ENCODE results near the gene POLE.
A peak's percentile ranks its signal among the peaks of the same experiment; 100 is the strongest.

Gene POLE

DNA sequence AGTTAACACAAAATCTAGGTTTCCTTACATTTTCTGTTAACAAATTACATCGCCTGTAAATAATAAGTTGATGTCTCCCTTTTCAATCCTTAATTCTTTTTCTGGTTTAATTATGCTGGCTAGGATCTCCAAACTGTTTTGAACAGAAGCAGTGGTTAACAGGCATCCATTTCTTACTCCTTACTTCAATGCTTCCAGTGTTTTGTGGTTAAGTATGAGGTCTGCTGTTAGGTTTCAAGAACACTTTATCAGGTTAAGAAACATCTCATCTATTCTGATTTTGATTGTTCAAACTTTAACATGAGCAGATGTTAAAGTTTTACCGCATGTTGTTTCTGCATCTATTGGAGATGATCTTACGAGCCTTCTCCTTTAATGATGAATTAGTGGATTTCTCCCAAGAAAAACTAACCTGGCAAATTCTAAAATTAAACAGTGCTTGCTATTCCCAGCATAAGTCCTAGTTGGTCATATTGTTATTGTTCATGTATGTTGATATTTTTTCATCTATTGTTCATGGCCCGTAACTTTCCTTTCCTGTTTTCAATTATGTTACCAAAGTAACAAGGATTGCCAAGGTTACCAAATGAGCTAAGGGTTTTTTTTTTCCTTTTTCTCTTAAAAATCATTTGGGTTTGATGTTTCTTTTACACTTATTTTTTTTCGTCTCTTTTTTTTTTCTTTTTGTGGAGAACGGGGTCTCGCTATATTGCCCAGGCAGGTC is 33.4 kb downstream of the POLE start:
- no peak overlapping the region for H3K27ac Mint-ChIP-seq
- DNase-seq: no peak
- H3K4me1 Mint-ChIP-seq: no peaks in the 10 kb centered on the region
- ATAC-seq: no peak
- H3K9me3 Mint-ChIP-seq: no peaks in the 10 kb centered on the region
- H3K4me3 Mint-ChIP-seq: no peak overlapping the region
- H3K27me3 Mint-ChIP-seq: no peaks in the 10 kb centered on the region

DNA sequence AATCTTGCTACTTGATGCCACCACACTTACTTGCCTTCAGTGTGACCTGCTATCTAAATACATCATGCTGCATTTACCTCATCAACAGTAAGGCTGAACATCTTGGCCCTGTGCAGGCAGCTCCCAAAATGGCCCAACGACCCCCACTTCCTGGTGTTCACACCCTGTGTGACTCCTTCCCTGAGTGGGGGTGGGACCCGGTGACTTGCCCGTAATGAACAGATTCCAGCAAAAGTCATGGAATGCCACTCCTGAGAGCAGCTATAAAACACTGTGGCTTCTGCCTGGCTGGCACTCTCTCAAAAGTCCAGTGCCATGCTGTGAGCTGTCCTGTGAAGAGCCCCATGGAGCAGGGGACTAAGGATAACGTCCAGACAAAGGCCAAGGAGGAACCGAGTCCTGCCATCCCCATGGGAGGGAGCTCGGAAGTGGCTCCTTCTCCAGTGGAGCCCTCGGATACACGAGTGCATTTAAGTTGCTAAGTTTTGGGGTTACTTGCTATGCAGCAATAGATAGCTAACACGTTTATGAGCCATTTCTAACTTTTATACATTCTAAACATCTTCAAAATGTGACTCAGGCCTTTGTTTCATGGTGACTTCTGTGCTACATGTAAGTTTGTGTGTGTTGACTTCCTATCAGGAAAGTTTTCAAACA is 35.6 kb downstream of the POLE start:
- H3K27me3 Mint-ChIP-seq: no peaks in the 10 kb centered on the region
- no peak for ATAC-seq

DNA sequence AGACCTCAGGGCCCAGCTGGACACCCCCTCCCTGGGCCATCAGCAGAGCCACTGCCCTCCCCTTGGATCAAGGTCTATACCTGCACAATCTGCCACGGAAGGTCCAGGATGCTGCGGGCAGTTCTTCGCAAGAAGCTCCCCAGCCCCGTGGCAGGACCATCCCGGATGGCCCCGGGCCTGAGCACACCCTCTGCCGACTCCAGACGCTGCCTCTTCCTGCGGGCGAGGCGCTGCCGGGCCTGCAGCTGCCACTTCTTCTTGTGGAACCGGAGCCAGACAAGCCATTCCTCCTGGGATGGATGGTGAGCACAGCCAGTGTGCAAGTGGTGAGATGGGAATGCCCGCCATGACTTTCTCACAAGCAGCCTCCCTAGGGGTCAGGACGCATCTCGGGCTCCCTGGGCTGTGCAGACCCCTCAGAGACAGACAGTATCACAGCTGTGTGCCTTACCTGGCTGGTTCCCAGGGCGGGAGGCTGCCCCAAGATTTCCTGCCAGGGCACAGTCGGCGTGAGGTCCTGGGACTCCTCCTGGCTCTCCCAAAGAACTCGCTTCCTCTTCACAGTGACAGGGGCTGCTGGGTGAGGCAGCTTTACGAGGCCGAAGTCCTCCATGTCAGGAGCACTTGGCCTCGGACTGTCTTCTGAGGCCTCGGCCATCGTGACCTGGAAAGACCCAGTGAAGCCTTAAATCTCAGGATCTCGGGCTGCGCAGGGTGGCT is 37.8 kb downstream of the POLE start:
- no peak overlapping the region for H3K4me3 Mint-ChIP-seq
- H3K9me3 Mint-ChIP-seq: no peaks in the 10 kb centered on the region
- no peaks in the 10 kb centered on the region for H3K27me3 Mint-ChIP-seq
- no peak for ATAC-seq
- no peak for DNase-seq
- H3K27ac Mint-ChIP-seq: no peak overlapping the region
- H3K4me1 Mint-ChIP-seq: no peaks in the 10 kb centered on the region

More for the DNA sequence above, 35.6 kb downstream of the POLE start:
- Mint-ChIP-seq H3K27ac (no peak overlapping the region), H3K4me1 (no peaks in the 10 kb centered on the region), H3K4me3 (no peak overlapping the region), H3K9me3 (no peaks in the 10 kb centered on the region)
- no peak for DNase-seq

DNA sequence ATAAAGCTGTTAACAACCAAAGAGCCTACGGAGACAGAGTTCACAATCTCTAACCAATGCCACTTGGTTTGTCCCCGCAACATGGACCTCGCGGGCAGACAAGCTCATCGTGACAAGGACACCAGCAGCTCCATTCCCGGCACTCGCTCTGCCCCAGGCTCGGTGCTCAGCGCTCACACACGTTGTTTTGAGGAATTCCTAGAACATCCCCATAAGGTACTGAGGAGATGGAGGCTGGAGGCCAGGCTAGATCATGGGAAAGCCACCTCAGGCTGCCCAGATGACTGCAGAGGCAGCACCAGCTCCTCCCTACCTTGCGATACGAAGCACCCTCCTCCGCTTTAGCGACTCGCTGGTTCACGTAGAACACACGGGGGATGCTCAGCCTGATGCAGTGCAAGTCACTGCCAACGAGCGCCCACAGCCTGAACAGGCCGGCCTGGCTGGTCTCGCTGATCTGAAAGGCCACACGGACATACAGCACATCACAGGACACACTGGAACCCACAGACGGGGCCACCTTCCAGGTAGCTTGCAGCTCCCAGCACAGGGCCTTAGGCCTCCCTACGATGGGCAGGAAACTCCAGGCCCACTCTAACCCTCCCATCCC is 38.4 kb downstream of the POLE start:
- Mint-ChIP-seq H3K4me1 (no peaks in the 10 kb centered on the region), H3K4me3 (no peak overlapping the region), H3K27me3 (no peaks in the 10 kb centered on the region), H3K27ac (no peak overlapping the region), H3K9me3 (no peaks in the 10 kb centered on the region)
- DNase-seq (no peak), ATAC-seq (no peak)

DNA sequence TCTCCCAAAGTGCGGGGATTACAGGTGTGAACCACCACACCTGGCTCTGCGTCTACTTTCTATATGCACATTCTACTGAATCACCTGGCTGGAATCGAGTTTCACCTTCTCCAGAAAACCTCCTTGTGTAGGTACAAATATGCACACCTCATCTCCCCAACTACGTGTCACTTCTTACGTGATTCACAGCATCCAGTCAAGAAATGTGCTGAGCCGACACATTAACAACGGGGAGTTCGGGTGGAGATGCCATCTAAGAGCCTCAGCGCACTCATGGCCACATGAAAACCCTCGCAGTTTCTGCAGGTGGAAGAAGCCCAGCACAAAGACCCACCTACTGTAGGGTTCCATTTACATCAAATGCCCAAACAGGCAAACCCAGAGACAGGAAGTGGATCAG is 39.3 kb downstream of the POLE start:
- ATAC-seq (no peak), DNase-seq (no peak)
- H3K9me3 Mint-ChIP-seq: no peaks in the 10 kb centered on the region
- no peaks in the 10 kb centered on the region for H3K27me3 Mint-ChIP-seq
- no peak overlapping the region for H3K4me3 Mint-ChIP-seq
- no peaks in the 10 kb centered on the region for H3K4me1 Mint-ChIP-seq
- peak overlapping the region in 1 of 2 donors; percentile 69 for H3K27ac Mint-ChIP-seq

GRCh38 chr12:132646850-132647249 is 40.3 kb downstream of the POLE start:
- Mint-ChIP-seq H3K27me3 (no peaks in the 10 kb centered on the region), H3K4me3 (no peak overlapping the region), H3K4me1 (no peaks in the 10 kb centered on the region), H3K9me3 (no peaks in the 10 kb centered on the region), H3K27ac (no peak overlapping the region)
- ATAC-seq (peak; percentile 60), DNase-seq (no peak)

DNA sequence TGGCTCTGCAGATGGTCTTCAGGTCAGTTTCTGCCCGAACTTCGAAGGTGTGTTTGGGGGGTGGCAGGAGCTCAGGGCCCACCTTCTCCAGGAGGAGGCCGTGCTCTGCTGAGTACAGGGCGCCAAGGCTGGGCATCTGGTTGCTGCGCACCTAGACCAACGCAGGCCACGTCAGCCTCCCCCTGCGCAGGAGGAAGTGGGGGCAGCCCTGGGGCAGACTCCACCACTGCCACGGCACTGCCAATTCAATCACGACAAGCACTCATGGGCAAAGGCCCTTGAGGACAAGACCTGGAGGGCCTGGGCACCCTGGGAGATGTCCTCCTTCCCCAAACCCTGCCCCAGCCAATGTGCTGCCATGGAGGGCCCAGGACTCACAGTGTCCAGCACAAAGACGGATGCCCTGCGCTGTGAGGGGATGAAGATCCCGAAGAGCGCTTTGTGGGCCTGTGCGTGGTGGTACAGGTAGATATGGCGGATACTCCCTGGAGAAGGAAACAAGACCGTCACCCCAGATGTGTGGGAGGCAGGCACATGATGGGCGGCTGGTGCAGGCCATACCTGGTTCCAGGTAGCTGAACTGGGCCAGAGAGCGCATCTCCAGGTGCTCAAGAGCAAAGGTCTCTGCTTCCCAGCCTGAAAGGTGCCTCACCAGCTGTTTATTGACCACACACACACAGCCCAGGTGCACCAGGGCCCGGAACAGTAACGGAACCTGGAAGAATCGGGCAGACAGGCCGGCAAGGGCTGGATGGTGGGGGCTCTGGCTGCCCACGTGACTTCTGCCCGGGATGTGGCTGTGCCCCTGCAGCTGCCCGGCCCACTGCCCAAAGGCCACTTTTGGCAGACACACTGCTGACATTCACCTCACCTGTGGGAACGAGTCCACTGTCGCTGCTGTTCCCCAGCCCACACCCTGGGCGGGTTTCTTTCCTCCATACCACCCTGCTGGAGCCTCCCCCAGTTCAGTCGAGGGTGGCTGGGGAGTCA is 44.0 kb downstream of the POLE start:
- no peaks in the 10 kb centered on the region for H3K4me1 Mint-ChIP-seq
- H3K9me3 Mint-ChIP-seq: no peaks in the 10 kb centered on the region

DNA sequence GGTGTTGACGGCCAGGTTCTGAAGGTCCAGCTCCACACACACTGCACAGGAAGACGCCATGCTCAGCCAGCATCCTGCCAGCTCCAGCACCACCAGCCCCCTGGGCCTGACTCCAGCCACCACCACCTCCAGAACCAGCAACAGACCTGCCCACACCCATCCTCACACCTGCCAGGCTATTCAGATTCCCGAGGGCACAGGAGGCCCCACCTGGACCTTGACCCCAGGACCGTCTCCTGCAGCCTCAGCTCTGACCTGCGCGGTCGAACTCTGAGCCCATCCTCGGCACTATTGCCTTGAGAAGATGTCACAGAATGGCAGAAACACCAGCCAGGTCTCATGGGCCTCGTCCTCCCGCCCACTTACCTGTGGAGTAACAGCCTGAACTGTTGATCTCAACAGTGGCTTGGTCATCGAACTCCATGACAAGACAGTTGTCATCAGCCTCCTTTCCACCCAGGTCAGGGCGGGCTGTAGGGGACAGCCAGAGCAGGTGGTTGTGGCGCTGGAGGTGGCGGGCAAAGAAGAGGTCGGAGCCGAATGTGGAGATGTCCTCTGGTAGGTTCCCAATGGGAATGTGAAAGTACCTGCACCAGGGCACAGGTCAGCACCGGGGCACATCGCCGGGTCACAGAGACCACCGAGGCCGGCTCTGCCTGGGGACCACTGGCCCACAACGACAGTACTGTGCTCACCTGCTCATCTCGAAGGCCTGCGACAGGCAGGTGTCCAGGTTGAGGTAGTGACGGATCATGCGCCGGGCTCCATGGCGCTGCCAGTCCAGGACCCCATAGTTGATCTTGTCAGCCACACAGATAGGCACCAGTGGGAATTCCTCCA is 45.1 kb downstream of the POLE start:
- Mint-ChIP-seq H3K27ac (peak overlapping the region in 1 of 2 donors; percentile 55), H3K4me3 (no peak overlapping the region), H3K27me3 (no peaks in the 10 kb centered on the region), H3K9me3 (no peaks in the 10 kb centered on the region), H3K4me1 (no peaks in the 10 kb centered on the region)
- DNase-seq (no peak), ATAC-seq (no peak)

More for the DNA sequence above, 44.0 kb downstream of the POLE start:
- H3K27me3 Mint-ChIP-seq: no peaks in the 10 kb centered on the region
- H3K4me3 Mint-ChIP-seq: no peak overlapping the region
- DNase-seq (no peak), ATAC-seq (no peak)
- peak overlapping the region in 1 of 2 donors; percentile 61 for H3K27ac Mint-ChIP-seq

DNA sequence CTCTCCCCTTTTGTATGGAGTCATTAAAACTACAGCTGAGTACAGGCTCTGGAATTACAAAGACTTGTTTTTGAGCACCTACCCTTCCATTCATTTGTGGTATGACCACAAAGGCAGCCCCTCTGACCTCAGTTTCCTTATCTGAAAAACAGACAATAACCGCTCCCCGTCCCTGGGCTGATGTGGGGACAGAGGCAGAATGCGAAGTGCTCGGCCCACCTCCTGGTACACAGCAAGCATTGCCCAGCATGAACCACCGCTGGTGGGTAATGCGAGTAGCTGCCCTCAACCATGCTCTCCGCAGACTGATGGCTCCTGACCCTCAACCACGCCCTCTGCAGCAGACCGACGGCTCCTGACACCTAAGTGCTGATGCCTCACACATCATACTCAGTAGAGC is 46.2 kb downstream of the POLE start:
- H3K27me3 Mint-ChIP-seq: no peaks in the 10 kb centered on the region
- no peak overlapping the region for H3K27ac Mint-ChIP-seq
- H3K4me1 Mint-ChIP-seq: no peaks in the 10 kb centered on the region
- no peak for ATAC-seq
- no peaks in the 10 kb centered on the region for H3K9me3 Mint-ChIP-seq
- no peak overlapping the region for H3K4me3 Mint-ChIP-seq
- no peak for DNase-seq

DNA sequence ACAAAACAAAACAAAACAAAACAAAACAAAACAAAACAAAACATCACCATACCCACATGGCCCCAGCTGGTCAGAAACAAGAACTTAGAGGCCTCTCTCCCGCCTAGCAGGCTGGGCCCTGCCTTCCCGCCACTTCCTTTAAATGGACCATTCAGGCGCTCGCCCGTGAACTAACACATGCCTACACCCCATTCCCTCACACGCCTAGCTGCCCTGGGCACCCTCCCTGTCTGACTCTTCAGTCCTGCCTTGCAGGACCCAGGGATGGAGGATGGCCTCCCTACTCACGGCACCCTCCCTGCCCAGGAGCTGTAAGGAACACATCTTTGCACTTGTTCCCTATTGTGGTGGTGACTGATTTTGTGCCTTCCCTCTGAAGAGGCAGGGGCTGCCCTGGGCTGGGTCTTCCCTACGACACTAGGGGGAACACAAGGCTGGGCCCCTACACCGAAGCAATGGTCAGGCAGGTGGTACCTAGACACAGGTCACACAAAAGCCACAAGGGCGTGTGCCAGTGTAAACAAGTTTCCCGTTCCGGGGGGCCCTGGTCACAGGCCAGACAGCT is 47.1 kb downstream of the POLE start:
- DNase-seq (no peak), ATAC-seq (peak; percentile 19)
- no peak overlapping the region for H3K27ac Mint-ChIP-seq
- H3K9me3 Mint-ChIP-seq: no peaks in the 10 kb centered on the region
- no peaks in the 10 kb centered on the region for H3K27me3 Mint-ChIP-seq
- no peaks in the 10 kb centered on the region for H3K4me1 Mint-ChIP-seq
- no peak overlapping the region for H3K4me3 Mint-ChIP-seq

DNA sequence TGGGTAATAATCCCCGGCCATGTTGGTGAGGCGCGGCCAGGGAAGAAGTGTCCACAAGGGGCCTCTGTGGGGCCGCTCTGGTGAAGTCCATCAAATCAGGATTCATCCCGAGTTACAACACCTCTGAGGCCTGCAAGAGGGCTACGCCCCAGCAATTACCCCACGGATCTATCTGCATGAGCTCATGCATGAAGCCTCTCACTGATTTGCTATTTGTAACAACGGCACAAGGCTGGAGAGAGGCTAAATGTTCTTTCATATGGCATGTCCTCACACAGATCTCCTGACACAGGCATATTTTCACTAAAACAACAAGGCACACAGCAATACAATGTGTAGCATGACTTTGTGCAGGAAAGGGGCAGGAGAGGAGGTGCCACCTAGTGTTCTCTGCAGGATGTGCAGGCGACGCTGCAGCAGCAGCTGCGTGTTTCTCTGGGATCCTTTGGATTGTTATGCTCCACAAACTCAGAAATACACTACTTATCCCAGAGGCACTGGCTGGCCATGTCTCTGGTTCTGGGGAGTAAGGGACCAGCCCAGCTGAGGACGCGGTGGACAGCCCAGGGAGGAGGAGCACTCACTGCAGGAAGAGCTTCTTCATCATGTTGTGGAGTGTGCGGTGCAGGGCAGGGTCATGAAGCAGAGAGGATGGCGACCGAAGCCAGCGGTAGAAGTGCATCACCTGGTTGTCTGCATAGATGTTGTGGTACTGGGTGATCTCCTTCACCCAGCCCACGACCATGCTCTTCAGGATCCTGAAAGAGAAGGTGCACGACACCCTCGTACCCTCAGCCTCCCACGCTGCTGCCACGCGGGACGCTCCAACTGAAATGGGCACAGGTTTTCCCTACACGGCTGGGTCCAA is 48.4 kb downstream of the POLE start:
- H3K27me3 Mint-ChIP-seq: no peaks in the 10 kb centered on the region
- H3K4me3 Mint-ChIP-seq: no peak overlapping the region
- no peak overlapping the region for H3K27ac Mint-ChIP-seq

GRCh38 chr12:132637811-132638210 is 49.3 kb downstream of the POLE start:
- DNase-seq: no peak
- Mint-ChIP-seq H3K27ac (no peak overlapping the region), H3K27me3 (no peaks in the 10 kb centered on the region), H3K4me1 (no peaks in the 10 kb centered on the region), H3K4me3 (no peak overlapping the region), H3K9me3 (no peaks in the 10 kb centered on the region)
- no peak for ATAC-seq

More for the DNA sequence above, 48.4 kb downstream of the POLE start:
- DNase-seq (no peak), ATAC-seq (peak; percentile 48)
- no peaks in the 10 kb centered on the region for H3K9me3 Mint-ChIP-seq
- H3K4me1 Mint-ChIP-seq: no peaks in the 10 kb centered on the region

Measured in stimulated activated naive CD8-positive, alpha-beta T cell treated with anti-CD3 and anti-CD28 coated beads, Interleukin-15, amount 100 ng/mL, for 72 hours (primary cell).